ENCODE data around the gene CLIP4.

CLIP4 gene

GRCh38 chr2:29130295-29130694 is 15.1 kb downstream of the CLIP4 start:
- DNase-seq (ENCODE audit: low spot score) (no peak), FAIRE-seq (peak; percentile 65)

DNA sequence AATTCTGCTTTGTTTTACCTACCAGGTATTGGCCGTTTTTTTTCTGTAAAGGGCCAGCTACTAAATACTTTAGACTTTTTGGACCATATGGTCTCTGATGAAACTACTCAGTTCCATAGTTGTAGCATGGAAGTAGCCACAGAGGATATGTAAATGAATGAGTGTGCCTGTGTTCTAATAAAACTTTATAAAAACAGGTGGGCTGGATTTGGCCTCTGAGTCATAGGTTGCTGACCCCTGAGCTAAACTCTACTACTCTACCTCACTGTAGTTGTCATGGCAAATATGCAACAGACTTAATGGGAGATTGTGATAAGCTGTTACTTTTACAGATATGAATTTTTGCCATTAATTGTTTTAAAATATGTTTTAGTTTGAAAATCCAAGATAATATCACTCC is 19.7 kb downstream of the CLIP4 start:
- no peak for FAIRE-seq
- no peak for DNase-seq (ENCODE audit: low spot score)

DNA sequence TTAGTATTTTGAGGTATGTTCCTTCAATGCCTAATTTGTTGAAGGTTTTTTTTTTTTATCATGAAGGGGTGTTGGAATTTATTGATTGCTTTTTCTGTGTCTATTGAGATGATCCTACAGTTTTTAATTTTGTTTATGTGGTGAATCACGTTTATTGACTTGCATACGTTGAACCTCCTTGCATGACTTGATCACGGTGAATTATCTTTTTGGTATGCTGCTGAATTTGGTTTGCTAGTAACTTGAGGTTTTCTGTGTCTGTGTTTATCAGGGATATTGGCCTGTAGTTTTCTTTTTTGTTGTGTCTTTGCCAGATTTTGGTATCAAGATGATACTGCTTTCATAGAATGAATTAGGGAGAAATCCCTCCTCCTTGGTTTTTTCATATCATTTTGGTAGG is 23.9 kb downstream of the CLIP4 start:
- FAIRE-seq (no peak), DNase-seq (ENCODE audit: low spot score) (no peak)

DNA sequence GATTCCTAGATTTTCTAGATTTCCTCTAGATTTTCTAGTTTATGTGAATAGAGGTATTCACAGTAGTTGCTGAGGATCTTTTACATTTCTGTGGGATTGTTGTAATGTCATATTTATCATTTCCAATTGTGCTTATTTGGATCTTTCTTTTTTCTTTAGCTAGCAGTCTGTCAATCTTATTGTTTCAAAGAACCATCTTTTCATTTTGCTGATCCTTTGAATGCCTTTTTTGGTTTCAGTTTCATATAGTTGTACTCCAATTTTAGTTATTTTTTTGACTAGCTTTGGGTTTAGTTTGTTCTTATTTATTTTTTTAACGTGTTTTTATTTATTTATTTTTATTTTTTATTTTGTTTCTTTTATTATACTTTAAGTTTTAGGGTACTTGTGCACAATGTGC is 24.5 kb downstream of the CLIP4 start:
- FAIRE-seq (no peak), DNase-seq (ENCODE audit: low spot score) (no peak)

DNA sequence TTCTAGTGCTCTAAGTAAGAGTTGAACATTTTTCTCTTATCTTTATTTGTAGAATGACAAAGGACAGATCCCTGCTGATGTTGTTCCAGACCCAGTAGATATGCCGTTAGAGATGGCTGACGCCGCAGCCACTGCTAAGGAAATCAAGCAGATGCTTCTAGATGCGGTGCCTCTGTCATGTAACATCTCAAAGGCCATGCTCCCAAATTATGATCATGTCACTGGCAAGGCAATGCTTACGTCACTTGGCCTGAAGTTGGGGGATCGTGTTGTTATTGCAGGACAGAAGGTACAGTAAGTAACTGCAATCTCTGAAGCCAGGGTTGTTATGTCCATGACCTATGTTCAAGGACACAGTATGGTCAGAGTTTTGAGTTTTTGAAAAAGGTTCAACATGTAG is 28.4 kb downstream of the CLIP4 start:
- DNase-seq (ENCODE audit: low spot score) = no peak
- no peak for FAIRE-seq

- peak; percentile 82 for FAIRE-seq
Observed at GRCh38 chr2:29146197-29146596, 31.0 kb downstream of the CLIP4 start.

GRCh38 chr2:29147963-29148362 is 32.7 kb downstream of the CLIP4 start:
- no peak for FAIRE-seq

More at GRCh38 chr2:29146197-29146596, 31.0 kb downstream of the CLIP4 start:
- DNase-seq (ENCODE audit: low spot score) = no peak

GRCh38 chr2:29154610-29155009 is 39.4 kb downstream of the CLIP4 start:
- FAIRE-seq (no peak), DNase-seq (ENCODE audit: low spot score) (no peak)

More at GRCh38 chr2:29147963-29148362, 32.7 kb downstream of the CLIP4 start:
- no peak for DNase-seq (ENCODE audit: low spot score)

- no peak for FAIRE-seq
- DNase-seq (ENCODE audit: low spot score) = no peak
Observed at GRCh38 chr2:29155578-29155977, 40.4 kb downstream of the CLIP4 start.

GRCh38 chr2:29157131-29157530 is 41.9 kb downstream of the CLIP4 start:
- FAIRE-seq (no peak), DNase-seq (ENCODE audit: low spot score) (no peak)

DNA sequence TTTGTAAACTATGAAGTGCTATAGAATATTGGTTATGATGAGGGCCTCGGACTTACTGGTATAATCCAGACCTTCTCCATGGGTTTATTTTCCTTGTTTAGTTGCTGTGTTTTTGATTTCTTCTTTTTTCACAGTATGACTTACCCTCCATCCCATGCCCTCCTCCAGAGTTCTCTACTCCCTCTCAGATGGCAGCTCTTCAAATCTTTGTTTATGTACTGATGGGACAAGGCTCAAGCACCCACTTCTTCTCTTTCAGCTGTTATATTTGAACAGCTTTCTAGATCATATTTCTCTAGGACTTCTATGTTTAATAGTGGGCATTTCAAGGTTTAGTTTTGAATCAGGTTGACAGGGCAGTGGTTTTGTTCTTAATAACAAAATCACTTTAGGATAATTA is 43.9 kb downstream of the CLIP4 start:
- DNase-seq (ENCODE audit: low spot score) = no peak
- FAIRE-seq = no peak

GRCh38 chr2:29160184-29160583 is 45.0 kb downstream of the CLIP4 start:
- DNase-seq (ENCODE audit: low spot score) (no peak), FAIRE-seq (no peak)

DNA sequence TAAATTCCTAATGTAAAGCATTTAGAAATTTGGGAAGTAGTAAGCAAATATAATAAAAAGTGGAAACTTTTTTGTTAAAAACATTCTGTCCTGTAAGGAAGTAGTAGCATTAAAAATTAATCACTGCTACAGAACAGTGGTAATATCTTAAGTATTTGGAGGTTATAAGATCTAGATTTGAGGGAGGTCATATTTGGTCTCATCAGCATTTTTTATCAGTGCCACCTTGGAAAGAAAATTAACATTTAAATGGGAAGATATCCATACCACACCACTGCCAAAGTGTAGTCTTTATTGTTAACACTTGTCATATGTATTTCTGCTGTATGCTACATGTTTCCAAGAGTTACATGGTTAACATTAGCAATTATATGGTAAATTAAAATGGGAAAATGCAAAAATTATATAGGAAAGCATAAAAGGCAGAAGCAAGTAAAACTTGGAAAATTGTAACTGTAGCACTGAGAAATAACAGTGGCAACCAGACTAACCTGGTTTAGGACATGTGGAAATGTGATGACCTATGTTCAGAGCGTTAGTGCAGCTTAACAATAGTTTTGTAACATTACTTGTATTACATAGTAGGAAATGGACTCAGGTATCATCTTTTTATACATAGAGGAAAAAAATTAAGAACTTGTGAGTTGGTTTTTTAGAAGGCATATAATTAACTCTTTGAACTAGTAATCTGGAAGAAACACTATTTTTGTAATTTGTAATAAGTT is 47.2 kb downstream of the CLIP4 start:
- DNase-seq (ENCODE audit: low spot score) = no peak
- FAIRE-seq = no peak

- FAIRE-seq (no peak), DNase-seq (ENCODE audit: low spot score) (no peak)
Observed at GRCh38 chr2:29164091-29164846, 49.1 kb downstream of the CLIP4 start.

DNA sequence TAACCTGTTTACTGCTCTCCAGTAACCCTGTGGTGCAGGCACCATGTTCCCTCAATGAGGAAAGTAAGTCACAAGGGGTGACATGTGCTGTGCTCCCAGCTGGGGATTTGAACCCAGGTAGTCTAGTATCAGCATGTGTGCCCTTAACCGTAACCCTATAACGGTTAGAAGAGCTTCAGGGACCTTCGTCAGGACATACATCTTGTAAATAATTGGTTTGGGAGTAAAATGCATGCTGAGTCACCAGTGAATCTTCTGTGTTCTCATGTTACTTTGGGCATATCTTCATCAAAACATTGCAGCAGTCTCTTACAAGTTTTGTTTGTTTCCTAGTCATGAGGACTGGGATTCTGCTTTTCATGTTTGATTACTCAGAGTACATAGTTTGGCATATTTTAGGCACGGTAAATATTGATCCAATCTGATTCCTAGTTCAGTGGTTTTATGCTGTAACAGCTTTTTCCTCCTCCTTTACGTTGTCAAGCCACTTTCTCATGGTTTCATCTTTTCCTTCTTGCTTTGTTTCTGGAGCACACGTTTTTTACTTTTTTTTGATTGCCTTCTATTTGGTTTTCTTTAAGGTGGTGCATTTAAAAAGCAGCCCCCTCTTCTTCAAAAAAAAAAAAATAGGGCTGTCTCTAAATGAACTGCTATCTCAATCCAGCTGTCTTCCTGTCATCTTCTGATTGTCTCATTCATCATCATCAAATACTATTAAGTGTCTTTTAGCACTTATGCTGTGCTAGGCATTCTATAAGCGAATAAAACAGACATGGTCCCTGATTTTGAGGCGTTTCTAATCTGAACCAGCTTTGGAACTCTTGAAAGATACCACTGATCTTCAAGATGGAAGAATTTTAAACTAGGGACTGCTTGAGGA is 50.4 kb downstream of the CLIP4 start:
- DNase-seq (ENCODE audit: low spot score) = no peak
- FAIRE-seq = no peak

DNA sequence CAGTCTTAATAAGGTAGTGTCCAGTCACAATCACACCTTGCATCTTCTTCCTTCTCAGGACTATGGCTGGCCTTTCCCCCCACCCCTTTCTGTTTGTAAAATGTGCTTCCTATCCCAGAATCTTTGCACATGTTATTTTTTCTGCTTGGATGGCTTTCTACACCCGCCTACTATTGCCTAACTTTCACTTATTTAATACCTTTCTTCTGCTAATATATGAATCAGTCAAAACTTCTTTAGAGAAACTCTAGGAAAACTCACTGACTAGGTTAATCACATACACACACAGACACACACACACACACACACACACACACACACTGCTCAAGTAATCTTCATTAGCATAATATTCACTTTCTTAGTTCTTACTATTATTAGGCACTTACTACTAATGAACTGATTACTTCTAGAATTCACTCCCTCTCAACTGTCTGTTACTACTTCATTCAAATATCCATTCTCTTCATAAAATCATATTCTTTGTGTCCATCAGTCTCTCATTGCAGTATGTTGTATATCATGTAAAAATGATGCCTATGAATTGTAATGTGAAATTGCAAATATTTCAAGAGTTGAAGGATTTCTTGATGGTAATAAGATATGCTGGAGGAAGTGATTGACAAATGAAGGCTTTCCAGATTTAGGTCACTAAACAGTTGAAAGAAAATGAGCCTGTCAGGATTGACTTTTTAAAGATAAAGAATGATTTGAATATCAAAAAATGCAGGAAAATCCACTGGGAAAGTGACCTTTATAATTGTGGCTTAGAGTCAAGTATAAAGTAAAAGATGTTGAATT is 51.2 kb downstream of the CLIP4 start:
- FAIRE-seq = no peak
- no peak for DNase-seq (ENCODE audit: low spot score)

GRCh38 chr2:29174937-29175336 is 59.7 kb downstream of the CLIP4 start:
- DNase-seq (ENCODE audit: low spot score) (no peak), FAIRE-seq (no peak)

GRCh38 chr2:29175338-29175737 is 60.1 kb downstream of the CLIP4 start:
- FAIRE-seq = no peak
- no peak for DNase-seq (ENCODE audit: low spot score)

DNA sequence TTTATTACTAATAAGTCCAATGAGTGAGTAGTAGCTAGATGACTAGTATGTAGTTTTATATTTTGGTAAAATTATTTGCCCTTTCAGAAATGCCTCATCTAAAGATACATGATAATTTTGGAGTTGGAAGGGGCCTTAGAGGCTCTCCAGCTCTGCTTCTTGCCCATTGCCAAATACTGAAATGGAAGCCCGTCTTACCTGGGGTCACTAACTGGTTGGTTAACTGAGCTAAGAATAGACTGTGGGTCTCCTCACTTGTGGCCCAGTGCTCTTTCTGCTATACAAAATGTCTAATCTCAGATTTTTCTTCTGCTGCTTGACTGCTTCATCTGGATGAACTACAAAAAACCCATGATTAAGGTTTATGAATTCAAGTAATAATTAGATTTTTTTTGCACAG is 67.1 kb downstream of the CLIP4 start:
- FAIRE-seq (no peak), DNase-seq (ENCODE audit: low spot score) (no peak)

GRCh38 chr2:29182920-29183319 is 67.7 kb downstream of the CLIP4 start:
- FAIRE-seq (no peak), DNase-seq (ENCODE audit: low spot score) (no peak)

DNA sequence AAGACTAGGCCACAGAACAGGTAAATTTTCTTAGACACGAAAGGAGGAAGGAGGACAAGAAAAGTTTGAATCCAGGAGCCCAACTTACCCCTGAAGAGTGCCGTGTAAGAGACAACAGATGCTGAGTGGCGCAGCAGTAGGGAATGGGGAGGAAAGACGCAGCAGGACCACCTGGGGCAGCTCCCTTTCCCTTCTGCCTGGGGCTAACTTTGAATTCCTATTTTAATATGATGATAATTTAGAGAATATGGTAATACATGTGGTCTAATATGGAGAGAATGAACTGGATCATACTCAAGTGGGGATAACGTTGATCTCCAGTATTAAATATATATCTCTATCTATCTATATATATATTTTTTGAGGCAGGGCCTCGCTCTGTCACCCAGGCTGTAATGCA is 69.3 kb downstream of the CLIP4 start:
- no peak for FAIRE-seq
- DNase-seq (ENCODE audit: low spot score) = no peak
